Loucy (cell line): Measurements from ENCODE around the gene DTNA.
"Not testable (repeated sequence)": the region's sequence is repeated elsewhere in the genome, so short reads cannot be mapped to it uniquely, and the experiment has no call there.

ENCODE experiments used
- H2AFZ ChIP-seq: fragments of 200-600 bp; sonication (generic); 2 replicates; pipeline ENCODE4 v1.6.0; 2016; ENCODE audit warnings: antibody characterized with exemption, mild to moderate bottlenecking, low read length, moderate library complexity
- H3F3A ChIP-seq: fragments of 200-600 bp; 2 replicates; pipeline ENCODE4 v1.6.0; 2016; ENCODE audit warnings: antibody characterized with exemption, low read depth, mild to moderate bottlenecking
- H3K27me3 ChIP-seq: fragments of 200-600 bp; sonication (generic); 2 replicates; pipeline ENCODE4 v1.6.1; 2014; ENCODE audit warnings: low read length, mild to moderate bottlenecking; ENCODE audit not compliant: insufficient read depth, poor library complexity, severe bottlenecking
- H3K36me3 ChIP-seq: fragments of 200-600 bp; sonication (generic); 2 replicates; pipeline ENCODE4 v1.6.1; 2016; ENCODE audit warnings: low read length; ENCODE audit not compliant: insufficient read depth
- H3K4me1 ChIP-seq: fragments of 200-600 bp; sonication (generic); 2 replicates; pipeline ENCODE4 v1.5.1; 2014; ENCODE audit warnings: low read length, mild to moderate bottlenecking; ENCODE audit not compliant: insufficient read depth, poor library complexity, severe bottlenecking
- H3K4me2 ChIP-seq: fragments of 200-600 bp; sonication (generic); 2 replicates; pipeline ENCODE4 v1.6.0; 2014; ENCODE audit warnings: antibody characterized with exemption, low read length, low read depth, mild to moderate bottlenecking; ENCODE audit not compliant: poor library complexity, severe bottlenecking
- H3K4me3 ChIP-seq: fragments of 200-600 bp; sonication (generic); 2 replicates; pipeline ENCODE4 v1.5.1; 2014; ENCODE audit warnings: low read length, mild to moderate bottlenecking, mixed read lengths; ENCODE audit not compliant: poor library complexity, severe bottlenecking
- H3K79me2 ChIP-seq: fragments of 200-600 bp; sonication (generic); 2 replicates; pipeline ENCODE4 v1.6.1; 2014; ENCODE audit warnings: low read length; ENCODE audit not compliant: insufficient read depth
- H3K9ac ChIP-seq: fragments of 200-600 bp; sonication (generic); 2 replicates; pipeline ENCODE4 v1.6.0; 2014; ENCODE audit warnings: mild to moderate bottlenecking, low read depth, low read length, moderate library complexity; ENCODE audit not compliant: poor library complexity, severe bottlenecking
- H3K9me2 ChIP-seq: fragments of 200-600 bp; sonication (generic); replicated peaks from 2 replicates; pipeline ENCODE4 v1.6.1; 2016; ENCODE audit warnings: low read depth, low read length, mixed read lengths
- H3K9me3 ChIP-seq: fragments of 200-600 bp; sonication (generic); 2 replicates; pipeline ENCODE4 v1.6.1; 2014; ENCODE audit warnings: mild to moderate bottlenecking, antibody characterized with exemption, low read length, low read depth; ENCODE audit not compliant: insufficient read depth
- H4K20me1 ChIP-seq: fragments of 200-600 bp; sonication (generic); 2 replicates; pipeline ENCODE4 v1.6.0; 2014; ENCODE audit warnings: antibody characterized with exemption, low read length, mild to moderate bottlenecking; ENCODE audit not compliant: insufficient read depth, poor library complexity, severe bottlenecking
- CTCF ChIP-seq: fragments of 200-600 bp; sonication (generic); conservative IDR thresholded peaks from 2 replicates; pipeline ENCODE4 v1.5.1; 2014; ENCODE audit warnings: mild to moderate bottlenecking, antibody characterized with exemption, low read length
- EZH2phosphoT487 ChIP-seq: fragments of 200-600 bp; IDR thresholded peaks from 2 replicates; pipeline ENCODE4 v1.6.1; 2018; ENCODE audit warnings: antibody characterized with exemption, mild to moderate bottlenecking, moderate library complexity, borderline replicate concordance

DTNA gene

GRCh38 chr18:34913837-34914661 is 204.0 kb downstream of the DTNA start:
- H4K20me1 ChIP-seq = no peaks in the 10 kb centered on the region
- H3K9me3 ChIP-seq = no peaks in the 10 kb centered on the region
- no peaks in the 10 kb centered on the region for H3K27me3 ChIP-seq
- no peak overlapping the region for H3K4me3 ChIP-seq
- H3K9me2 ChIP-seq = no peaks in the 10 kb centered on the region
- H3F3A ChIP-seq = no peaks in the 10 kb centered on the region
- no peak overlapping the region for H3K9ac ChIP-seq
- TF ChIP-seq EZH2phosphoT487 (no peak), CTCF (no peak)
- H3K36me3 ChIP-seq = no peaks in the 10 kb centered on the region
- H3K4me1 ChIP-seq = no peaks in the 10 kb centered on the region
- no peak overlapping the region for H3K4me2 ChIP-seq
- no peaks in the 10 kb centered on the region for H3K79me2 ChIP-seq
- H2AFZ ChIP-seq = no peak overlapping the region

- Histone ChIP-seq H3K36me3 (no peaks in the 10 kb centered on the region), H3F3A (no peaks in the 10 kb centered on the region), H2AFZ (no peak overlapping the region), H3K79me2 (no peaks in the 10 kb centered on the region), H3K4me1 (no peaks in the 10 kb centered on the region), H3K9me2 (no peaks in the 10 kb centered on the region), H3K4me2 (no peak overlapping the region), H3K9ac (no peak overlapping the region), H3K27me3 (no peaks in the 10 kb centered on the region), H3K4me3 (no peak overlapping the region), H3K9me3 (no peaks in the 10 kb centered on the region), H4K20me1 (no peaks in the 10 kb centered on the region)
- TF ChIP-seq CTCF (no peak), EZH2phosphoT487 (no peak)
Observed at GRCh38 chr18:34915046-34915445, 204.9 kb downstream of the DTNA start.

GRCh38 chr18:34916539-34916938 is 206.4 kb downstream of the DTNA start:
- not testable (repeated sequence) for H3K4me1 ChIP-seq, H3K9me3 ChIP-seq, H3K9ac ChIP-seq, H3K79me2 ChIP-seq, H3F3A ChIP-seq, H3K36me3 ChIP-seq, H2AFZ ChIP-seq, H3K27me3 ChIP-seq, H3K4me3 ChIP-seq, H4K20me1 ChIP-seq, H3K4me2 ChIP-seq, H3K9me2 ChIP-seq

- Histone ChIP-seq H3K9me3 (no peaks in the 10 kb centered on the region), H3K36me3 (no peaks in the 10 kb centered on the region), H3K4me1 (no peaks in the 10 kb centered on the region), H3K9ac (no peak overlapping the region), H3K4me3 (no peak overlapping the region), H2AFZ (no peak overlapping the region), H3K4me2 (no peak overlapping the region), H3F3A (no peaks in the 10 kb centered on the region), H4K20me1 (no peaks in the 10 kb centered on the region), H3K27me3 (no peaks in the 10 kb centered on the region), H3K79me2 (no peaks in the 10 kb centered on the region), H3K9me2 (no peaks in the 10 kb centered on the region)
- TF ChIP-seq EZH2phosphoT487 (no peak), CTCF (no peak)
Observed at GRCh38 chr18:34918856-34919255, 208.8 kb downstream of the DTNA start.
